H1 (cell line): ENCODE data around the gene TJP3. TPM values are rescaled to one million over a fixed set of nuclear protein-coding genes. Genes with fewer than 3 reads are reported as not detected.

Experiments
- CTCF ChIA-PET: fragments of 300-600 bp; sonication (Branson Sonifier 250); formaldehyde crosslinking; loops from one replicate; lab custom pipeline; 2021; ENCODE audit not compliant: partially characterized antibody; lab: Charles Lee
- POLR2A ChIA-PET: fragments of 300-600 bp; sonication (Branson Sonifier 250); formaldehyde crosslinking; loops from one replicate; lab custom pipeline; 2021; ENCODE audit warnings: inconsistent platforms; ENCODE audit not compliant: partially characterized antibody; lab: Charles Lee
- DNase-seq, 2 experiments: peaks; one replicate each; pipeline versions ENCODE4 v3.0.0 to v3.0.0-alpha.2; 2010 to 2022; ENCODE audit warnings: low spot score in 2 of 2, low read depth in 1 of 2, mixed read lengths in 1 of 2
- FAIRE-seq: peaks from 2 replicates; lab custom pipeline; 2011; peaks lifted over from hg19 to GRCh38; lab: Jason Lieb, UNC
- H2AFZ ChIP-seq: 2 replicates; pipeline ENCODE4 v1.8.1; 2012; ENCODE audit warnings: low read length, inconsistent platforms
- H2AK5ac ChIP-seq: 2 replicates; pipeline ENCODE4 v1.6.1; 2013; ENCODE audit warnings: low read depth, low read length
- H2BK120ac ChIP-seq: replicated peaks from 2 replicates; pipeline ENCODE3; 2013; ENCODE audit warnings: low read depth, low read length, inconsistent platforms
- H2BK12ac ChIP-seq: 2 replicates; pipeline ENCODE4 v1.6.1; 2013; ENCODE audit warnings: low read depth, low read length
- H2BK15ac ChIP-seq: 2 replicates; pipeline ENCODE4 v1.6.1; 2013; ENCODE audit warnings: low read length
- H2BK20ac ChIP-seq: 2 replicates; pipeline ENCODE4 v1.6.1; 2013; ENCODE audit warnings: low read length
- H2BK5ac ChIP-seq: 2 replicates; pipeline ENCODE4 v1.6.1; 2013; ENCODE audit warnings: low read depth, low read length
- H3K14ac ChIP-seq: 2 replicates; pipeline ENCODE4 v1.6.1; 2013; ENCODE audit warnings: inconsistent platforms; ENCODE audit not compliant: insufficient read length
- H3K18ac ChIP-seq: 2 replicates; pipeline ENCODE4 v1.6.1; 2013; ENCODE audit warnings: low read length; ENCODE audit errors: extremely low read depth
- H3K23ac ChIP-seq: 2 replicates; pipeline ENCODE4 v1.6.1; 2013; ENCODE audit warnings: inconsistent platforms; ENCODE audit not compliant: insufficient read length
- H3K23me2 ChIP-seq: 2 replicates; pipeline ENCODE4 v1.6.1; 2013; ENCODE audit warnings: low read depth, low read length
- H3K27ac ChIP-seq: 2 replicates; pipeline ENCODE4 v1.6.1; 2011; ENCODE audit warnings: low read depth, low read length, inconsistent platforms
- H3K27me3 ChIP-seq, 4 experiments: replicated peaks in 1 of 4; 1 replicate in 1 of 4; 2 replicates in 3 of 4; pipeline versions ENCODE4 v1.6.1 to v1.8.1; 2011 to 2013; ENCODE audit warnings: low read length in 3 of 4, mild to moderate bottlenecking in 3 of 4, inconsistent platforms in 2 of 4, mixed read lengths in 2 of 4, moderate library complexity in 1 of 4; ENCODE audit not compliant: control insufficient read depth in 3 of 4, insufficient read depth in 3 of 4; ENCODE audit errors: extremely low read depth in 1 of 4
- H3K36me3 ChIP-seq, 4 experiments: 2 replicates each; pipeline versions ENCODE4 v1.6.1 to v1.8.1; 2011 to 2013; ENCODE audit warnings: mild to moderate bottlenecking in 4 of 4, low read length in 3 of 4, moderate library complexity in 2 of 4, control low read depth in 1 of 4, inconsistent platforms in 1 of 4; ENCODE audit not compliant: insufficient read depth in 4 of 4, control insufficient read depth in 2 of 4
- H3K4ac ChIP-seq: replicated peaks from 2 replicates; pipeline ENCODE3; 2013; ENCODE audit warnings: low read length, low read depth, mixed read lengths, inconsistent platforms; ENCODE audit not compliant: insufficient read length
- H3K4me1 ChIP-seq, 4 experiments: replicated peaks in 1 of 4; 1 replicate in 1 of 4; 2 replicates in 3 of 4; pipeline versions ENCODE4 v1.6.1 to v1.8.1; 2011 to 2013; ENCODE audit warnings: low read length in 3 of 4, inconsistent platforms in 2 of 4, mixed read lengths in 1 of 4; ENCODE audit not compliant: insufficient read depth in 4 of 4, control insufficient read depth in 3 of 4
- H3K4me2 ChIP-seq, 2 experiments: 2 replicates each; pipeline versions ENCODE4 v1.6.1 to v1.8.1; 2011 to 2013; ENCODE audit warnings: low read depth in 2 of 2, low read length in 2 of 2, control low read depth in 1 of 2, inconsistent platforms in 1 of 2, mild to moderate bottlenecking in 1 of 2; ENCODE audit not compliant: insufficient read depth in 1 of 2
- H3K4me3 ChIP-seq, 4 experiments: fragments of 200-600, 300-600 bp in 1 of 4; sonication (generic), shearing (Covaris generic), sonication (Bioruptor Twin) in 1 of 4; 2 replicates each; pipeline versions ENCODE4 v1.5.1 to v1.8.1; 2011 to 2016; ENCODE audit warnings: low read length in 4 of 4, low read depth in 3 of 4, control low read depth in 2 of 4, inconsistent platforms in 2 of 4, mild to moderate bottlenecking in 2 of 4, mixed read lengths in 1 of 4, moderate library complexity in 1 of 4; ENCODE audit not compliant: insufficient read depth in 2 of 4; ENCODE audit errors: extremely low read depth in 1 of 4
- H3K56ac ChIP-seq: replicated peaks from 2 replicates; pipeline ENCODE3; 2013; ENCODE audit warnings: low read depth, mild to moderate bottlenecking, mixed read lengths, low read length, inconsistent platforms; ENCODE audit not compliant: insufficient read length
- H3K79me1 ChIP-seq: 2 replicates; pipeline ENCODE4 v1.6.1; 2013; ENCODE audit warnings: low read depth, low read length, control low read depth
- H3K79me2 ChIP-seq, 2 experiments: 2 replicates each; pipeline versions ENCODE4 v1.6.1 to v1.8.1; 2012 to 2013; ENCODE audit warnings: low read length in 2 of 2, mild to moderate bottlenecking in 2 of 2, inconsistent platforms in 1 of 2; ENCODE audit not compliant: insufficient read depth in 2 of 2, control insufficient read depth in 1 of 2
- H3K9ac ChIP-seq, 4 experiments: replicated peaks in 1 of 4; 1 replicate in 1 of 4; 2 replicates in 3 of 4; pipeline versions ENCODE4 v1.6.1 to v1.8.1; 2011 to 2013; ENCODE audit warnings: low read depth in 3 of 4, low read length in 3 of 4, control low read depth in 2 of 4, mild to moderate bottlenecking in 2 of 4, moderate library complexity in 2 of 4, inconsistent platforms in 1 of 4; ENCODE audit errors: extremely low read depth in 1 of 4
- H3K9me3 ChIP-seq, 2 experiments: 2 replicates each; pipeline versions ENCODE4 v1.6.1 to v1.8.1; 2012 to 2013; ENCODE audit warnings: mild to moderate bottlenecking in 2 of 2, moderate library complexity in 2 of 2, control low read depth in 1 of 2, inconsistent platforms in 1 of 2, low read depth in 1 of 2, low read length in 1 of 2, mixed read lengths in 1 of 2; ENCODE audit not compliant: insufficient read depth in 2 of 2
- H4K20me1 ChIP-seq, 2 experiments: replicated peaks in 1 of 2; 2 replicates each; pipeline versions ENCODE3 to v1.8.1; 2011 to 2013; ENCODE audit warnings: inconsistent platforms in 2 of 2, low read length in 2 of 2, mild to moderate bottlenecking in 1 of 2; ENCODE audit not compliant: insufficient read depth in 2 of 2, control insufficient read depth in 1 of 2
- H4K5ac ChIP-seq: 2 replicates; pipeline ENCODE4 v1.6.1; 2013; ENCODE audit warnings: low read length, low read depth, mixed read lengths, inconsistent platforms; ENCODE audit not compliant: insufficient read length
- H4K8ac ChIP-seq: 2 replicates; pipeline ENCODE4 v1.8.0; 2013; ENCODE audit warnings: mild to moderate bottlenecking, moderate library complexity, low read length, inconsistent platforms; ENCODE audit not compliant: insufficient read depth; ENCODE audit errors: extremely low read depth
- H4K91ac ChIP-seq: replicated peaks from 2 replicates; pipeline ENCODE3; 2013; ENCODE audit warnings: low read length, mixed read lengths, inconsistent platforms; ENCODE audit not compliant: insufficient read length
- CHD1 ChIP-seq: IDR thresholded peaks from 2 replicates; pipeline ENCODE4 v1.6.1; 2012; ENCODE audit warnings: low read depth, low read length, improper control_type of control experiment
- CREB1 ChIP-seq: IDR thresholded peaks from 2 replicates; pipeline ENCODE4 v1.6.1; 2012; ENCODE audit warnings: inconsistent platforms
- CTBP2 ChIP-seq: IDR thresholded peaks from 2 replicates; pipeline ENCODE4 v1.7.0; 2011; ENCODE audit warnings: borderline replicate concordance, mild to moderate bottlenecking, moderate library complexity, mixed read lengths, low read length; ENCODE audit not compliant: insufficient read depth, insufficient read length
- HDAC6 ChIP-seq: IDR thresholded peaks from one replicate; pipeline ENCODE4 v1.7.1; 2012; ENCODE audit warnings: low read depth, mild to moderate bottlenecking, inconsistent platforms, low read length, moderate library complexity
- JUN ChIP-seq: IDR thresholded peaks from 2 replicates; pipeline ENCODE4 v1.6.1; 2011; ENCODE audit warnings: low read depth, mild to moderate bottlenecking, improper control_type of control experiment, low read length
- JUND ChIP-seq: IDR thresholded peaks from 2 replicates; pipeline ENCODE4 v1.6.1; 2011; ENCODE audit warnings: mild to moderate bottlenecking, improper control_type of control experiment, low read length
- KDM1A ChIP-seq: fragments of 200-600, 300-600 bp; sonication (generic); IDR thresholded peaks from 2 replicates; pipeline ENCODE4 v1.7.1; 2016; ENCODE audit warnings: mild to moderate bottlenecking, low read length, borderline replicate concordance
- KDM5A ChIP-seq: fragments of 200-600 bp; IDR thresholded peaks from 2 replicates; pipeline ENCODE4 v1.7.1; 2012; ENCODE audit warnings: mild to moderate bottlenecking, low read length, inconsistent platforms, mixed read lengths
- NRF1 ChIP-seq: IDR thresholded peaks from 2 replicates; pipeline ENCODE4 v1.6.1; 2011; ENCODE audit warnings: mild to moderate bottlenecking, low read depth, low read length, improper control_type of control experiment
- PHF8 ChIP-seq: fragments of 200-600 bp; sonication (generic); conservative IDR thresholded peaks from 2 replicates; pipeline ENCODE4 v1.7.1; 2012; ENCODE audit warnings: low read depth, mild to moderate bottlenecking, inconsistent platforms, low read length, moderate library complexity
- SIRT6 ChIP-seq: IDR thresholded peaks from one replicate; pipeline ENCODE4 v1.7.1; 2012; ENCODE audit warnings: low read length, inconsistent platforms
- SP2 ChIP-seq: IDR thresholded peaks from 2 replicates; pipeline ENCODE4 v1.6.1; 2012; ENCODE audit warnings: mild to moderate bottlenecking, low read length, inconsistent platforms
- SRF ChIP-seq: IDR thresholded peaks from 2 replicates; pipeline ENCODE4 v1.6.1; 2011; ENCODE audit warnings: mild to moderate bottlenecking, low read depth, low read length, moderate library complexity
- TBP ChIP-seq: IDR thresholded peaks from 2 replicates; pipeline ENCODE4 v1.6.1; 2011; ENCODE audit warnings: low read depth, low read length, improper control_type of control experiment
- WGBS, 2 experiments: shearing (Covaris generic) in 1 of 2; methylation state at CpG; one replicate each; pipeline versions ENCODE4 v1.1.6 to v1.1.7; 2013 to 2015; ENCODE audit warnings: low lambda C conversion rate in 2 of 2, mixed read lengths in 2 of 2, inconsistent platforms in 1 of 2, low coverage in 1 of 2, missing lambda C conversion rate in 1 of 2; ENCODE audit not compliant: insufficient replicate concordance in 2 of 2, insufficient coverage in 1 of 2, insufficient read length in 1 of 2; ENCODE audit errors: extremely low coverage in 1 of 2, missing lambda C conversion rate in 1 of 2; 5-methylcytosine and 5-hydroxymethylcytosine counted together
- polyA plus RNA-seq, 7 experiments: library from polyadenylated mRNA; depleted of rRNA in 3 of 7; stranded (reverse) in 5 of 7; unstranded in 2 of 7; fragments of >200 nt in 5 of 7; fragments of 200-250 nt in 2 of 7; gene quantifications; 1 replicate in 5 of 7; 2 replicates in 1 of 7; 4 replicates in 1 of 7; pipeline versions ENCODE4 v1.2.1 to v1.2.3, GENCODE V29; 2011 to 2013; ENCODE audit warnings: missing spikeins in 2 of 7, mixed read lengths in 2 of 7
- total RNA-seq: library from RNA; stranded (reverse); fragmentation: NEBNext Ultra II Directional; extraction: Animal tissue kit (Norgen Biotek cat#: 25700); gene quantifications from 2 replicates; pipeline ENCODE4 v1.2.1, GENCODE V29; 2021
- TF ChIP-seq, protein P1 (sequence below): IDR thresholded peaks from 2 replicates; pipeline ENCODE4 v1.6.1; 2011; ENCODE audit warnings: low read depth, mild to moderate bottlenecking, low read length; ENCODE audit not compliant: insufficient read depth

Gene TJP3
- total and polyA plus RNA-seq, 2 of the 8 experiments (the other 6 are each of a cell fraction or from before 2014, with no cell fraction given), result 17.1 to 26.1 TPM

GRCh38 chr19:3775374-3775711 is 67.2 kb downstream of the TJP3 start:
- H3K56ac ChIP-seq, result no peak overlapping the region
- no peak overlapping the region for H3K4me2 ChIP-seq
- no peaks in the 10 kb centered on the region for H3K79me2 ChIP-seq
- no peak overlapping the region for H3K9ac ChIP-seq
- ChIA-PET POLR2A (interaction anchor here (0.7 to 2.3 kb wide), 5 partner anchors 8 to 210 kb away, joined by 3 to 14 read pairs (median 5); partner anchors contain the start of genes EEF2, MRPL54 and NMRK2), CTCF (interaction anchor here (1.6 to 1.8 kb wide), 3 partner anchors 8 to 47 kb away, joined by 5 to 10 read pairs (median 7); no protein-coding TSS in a partner anchor)
- H3K4me1 ChIP-seq, result peaks cover 0 to 7% (median 2%) of the 10 kb centered on the region in 4 experiments; a peak in 2 of 7 replicates
- H3K14ac ChIP-seq, result no peak overlapping the region
- peaks cover 0 to 3% of the 10 kb centered on the region in 2 experiments for H4K20me1 ChIP-seq
- H2BK20ac ChIP-seq, result no peak overlapping the region
- no peak overlapping the region for H2BK5ac ChIP-seq
- no peak overlapping the region for H2AFZ ChIP-seq
- WGBS, 2 experiments, result 95% methylated on average over 2 of the region's 2 CpGs; no CpG with 5 or more reads in 1 of the 2 experiments
- FAIRE-seq, result no peak
- H3K4ac ChIP-seq, result no peak overlapping the region
- no peak overlapping the region for H3K4me3 ChIP-seq
- no peak overlapping the region for H2BK120ac ChIP-seq
- H3K18ac ChIP-seq, result no peak overlapping the region
- no peak for DNase-seq
- no peaks in the 10 kb centered on the region for H3K36me3 ChIP-seq
- peaks cover 6% of the 10 kb centered on the region; the same call in 1 of the 2 replicates for H3K23me2 ChIP-seq
- no peaks in the 10 kb centered on the region for H3K9me3 ChIP-seq
- H2AK5ac ChIP-seq, result no peak overlapping the region
- no peak overlapping the region for H4K91ac ChIP-seq
- H2BK12ac ChIP-seq, result no peak overlapping the region
- no peak overlapping the region for H3K23ac ChIP-seq
- H3K27me3 ChIP-seq, result no peaks in the 10 kb centered on the region
- H4K8ac ChIP-seq, result no peak overlapping the region
- H4K5ac ChIP-seq, result no peak overlapping the region
- no peak overlapping the region for H3K27ac ChIP-seq
- no peak overlapping the region for H2BK15ac ChIP-seq
- H3K79me1 ChIP-seq, result no peaks in the 10 kb centered on the region
- TF ChIP-seq PHF8 (no peak), JUND (no peak), SP2 (no peak), KDM5A (no peak), CREB1 (no peak), TBP (no peak), SIRT6 (no peak), NRF1 (no peak), CHD1 (no peak), JUN (no peak), HDAC6 (no peak), SRF (no peak), CTBP2 (no peak), KDM1A (no peak)
- TF ChIP-seq, protein P1, sequence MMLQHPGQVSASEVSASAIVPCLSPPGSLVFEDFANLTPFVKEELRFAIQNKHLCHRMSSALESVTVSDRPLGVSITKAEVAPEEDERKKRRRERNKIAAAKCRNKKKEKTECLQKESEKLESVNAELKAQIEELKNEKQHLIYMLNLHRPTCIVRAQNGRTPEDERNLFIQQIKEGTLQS, result no peak
